Globus pallidus (tissue), 1 donor: ENCODE results near the gene KCTD1.

Experiments
- DNase-seq: peaks from one replicate; pipeline ENCODE4 v3.0.0-alpha.2; 2015; ENCODE audit warnings: low spot score

KCTD1 gene

GRCh38 chr18:26524002-26524401 is 24.4 kb downstream of the KCTD1 start:
- no peak for DNase-seq

- no peak for DNase-seq
Observed at GRCh38 chr18:26521617-26522016, 26.7 kb downstream of the KCTD1 start.

- no peak for DNase-seq
Observed at GRCh38 chr18:26520974-26521373, 27.4 kb downstream of the KCTD1 start.

- DNase-seq, result no peak
Observed at GRCh38 chr18:26519114-26519513, 29.2 kb downstream of the KCTD1 start.

- DNase-seq, result no peak
Observed at GRCh38 chr18:26516964-26517363, 31.4 kb downstream of the KCTD1 start.

- no peak for DNase-seq
Observed at GRCh38 chr18:26515643-26516487, 32.5 kb downstream of the KCTD1 start.

GRCh38 chr18:26511339-26512071 is 36.8 kb downstream of the KCTD1 start:
- DNase-seq, result no peak

GRCh38 chr18:26510337-26510736 is 38.0 kb downstream of the KCTD1 start:
- peak; percentile 5 for DNase-seq

- DNase-seq, result no peak
Observed at GRCh38 chr18:26506012-26506411, 42.3 kb downstream of the KCTD1 start.

- DNase-seq, result no peak
Observed at GRCh38 chr18:26504831-26505230, 43.5 kb downstream of the KCTD1 start.

GRCh38 chr18:26503382-26503781 is 45.0 kb downstream of the KCTD1 start:
- no peak for DNase-seq

- DNase-seq, result no peak
Observed at GRCh38 chr18:26502823-26503222, 45.5 kb downstream of the KCTD1 start.

- no peak for DNase-seq
Observed at GRCh38 chr18:26497866-26498265, 50.5 kb downstream of the KCTD1 start.

- DNase-seq, result no peak
Observed at GRCh38 chr18:26496528-26496927, 51.8 kb downstream of the KCTD1 start.

- no peak for DNase-seq
Observed at GRCh38 chr18:26495287-26495686, 53.1 kb downstream of the KCTD1 start.

GRCh38 chr18:26493021-26493420 is 55.3 kb downstream of the KCTD1 start:
- DNase-seq, result no peak

- no peak for DNase-seq
Observed at GRCh38 chr18:26491194-26491816, 57.0 kb downstream of the KCTD1 start.

GRCh38 chr18:26489881-26490280 is 58.5 kb downstream of the KCTD1 start:
- DNase-seq, result no peak

- DNase-seq, result no peak
Observed at GRCh38 chr18:26489191-26489590, 59.2 kb downstream of the KCTD1 start.

- no peak for DNase-seq
Observed at GRCh38 chr18:26488417-26489009, 59.8 kb downstream of the KCTD1 start.

- DNase-seq, result no peak
Observed at GRCh38 chr18:26487437-26487836, 60.9 kb downstream of the KCTD1 start.

GRCh38 chr18:26483633-26484032 is 64.7 kb downstream of the KCTD1 start:
- DNase-seq, result no peak

GRCh38 chr18:26482569-26482968 is 65.8 kb downstream of the KCTD1 start:
- no peak for DNase-seq
